GM21367 (cell line): ENCODE measurements around the gene BTF3.
"Not testable (repeated sequence)": the region's sequence is repeated elsewhere in the genome, so short reads cannot be mapped to it uniquely, and the experiment has no call there.

Source experiments
- ATAC-seq: cut with Tn5 transposase; IDR thresholded peaks from one replicate; pipeline ENCODE4 v1.9.1; 2021; ENCODE audit not compliant: unreplicated experiment

The BTF3 gene

DNA sequence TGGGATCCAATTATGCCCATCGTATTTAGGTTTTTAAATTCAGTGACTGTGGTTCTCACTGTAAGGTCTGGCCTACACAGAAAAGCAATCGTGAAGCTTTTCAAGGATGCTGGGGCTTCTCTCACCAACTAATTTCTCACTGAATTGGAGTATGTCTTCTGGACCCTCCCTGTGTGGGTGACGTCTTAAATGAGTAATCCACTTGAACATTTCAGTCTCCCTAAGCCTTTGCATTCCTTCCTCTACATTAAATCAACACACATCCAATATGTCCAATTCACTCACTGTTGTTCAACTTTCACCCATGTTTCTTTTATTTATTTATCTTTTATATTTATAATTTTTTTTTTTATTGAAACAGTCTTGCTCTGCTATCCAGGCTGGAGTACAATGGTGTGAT is 12.5 kb upstream of the BTF3 start:
- ATAC-seq, result no peak

- ATAC-seq, result no peak
Measured at GRCh38 chr5:73486119-73486899, 11.9 kb upstream of the BTF3 start.

DNA sequence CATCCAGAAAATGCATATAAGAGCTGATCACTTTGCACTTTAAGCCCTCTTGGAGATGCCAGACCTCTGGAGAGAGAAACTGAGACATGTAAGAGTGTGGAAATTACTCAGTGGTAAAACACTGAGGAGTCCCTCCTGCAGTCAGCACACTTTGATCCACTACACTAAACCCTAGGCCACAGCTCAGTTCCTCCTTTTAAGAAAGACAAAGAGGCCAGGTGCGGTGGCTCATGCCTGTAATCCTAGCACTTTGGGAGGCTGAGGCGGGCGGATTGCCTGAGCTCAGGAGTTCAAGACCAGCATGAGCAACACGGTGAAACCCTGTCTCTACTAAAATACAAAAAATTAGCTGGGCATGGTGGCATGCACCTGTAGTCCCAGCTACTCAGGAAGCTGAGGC is 11.0 kb upstream of the BTF3 start:
- ATAC-seq, result not testable (repeated sequence)

GRCh38 chr5:73487815-73488214 is 10.4 kb upstream of the BTF3 start:
- no peak for ATAC-seq

DNA sequence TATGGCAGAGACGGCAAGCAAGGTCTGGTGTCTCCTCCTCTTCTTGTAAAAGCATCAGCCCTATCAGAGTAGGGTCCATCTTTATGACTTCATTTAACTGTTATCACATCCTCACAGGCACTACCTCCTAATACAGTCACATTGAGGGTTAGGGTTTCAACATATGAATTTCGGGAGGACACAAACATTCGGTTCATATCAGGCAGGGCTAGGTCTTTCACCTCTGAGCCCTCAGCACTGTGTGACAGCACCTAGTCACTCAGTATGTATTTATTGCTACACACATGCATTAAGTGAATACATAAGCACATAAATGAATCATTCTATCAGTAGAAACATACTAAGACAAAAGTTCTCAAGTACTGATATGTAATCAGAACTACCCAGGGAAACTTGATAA is 9.4 kb upstream of the BTF3 start:
- no peak for ATAC-seq

- ATAC-seq, result no peak
Measured at GRCh38 chr5:73490088-73490487, 8.2 kb upstream of the BTF3 start.

- ATAC-seq, result no peak
Measured at GRCh38 chr5:73491155-73491554, 7.1 kb upstream of the BTF3 start.

GRCh38 chr5:73493421-73493820 is 4.8 kb upstream of the BTF3 start:
- ATAC-seq, result no peak

GRCh38 chr5:73494721-73495120 is 3.5 kb upstream of the BTF3 start:
- no peak for ATAC-seq

DNA sequence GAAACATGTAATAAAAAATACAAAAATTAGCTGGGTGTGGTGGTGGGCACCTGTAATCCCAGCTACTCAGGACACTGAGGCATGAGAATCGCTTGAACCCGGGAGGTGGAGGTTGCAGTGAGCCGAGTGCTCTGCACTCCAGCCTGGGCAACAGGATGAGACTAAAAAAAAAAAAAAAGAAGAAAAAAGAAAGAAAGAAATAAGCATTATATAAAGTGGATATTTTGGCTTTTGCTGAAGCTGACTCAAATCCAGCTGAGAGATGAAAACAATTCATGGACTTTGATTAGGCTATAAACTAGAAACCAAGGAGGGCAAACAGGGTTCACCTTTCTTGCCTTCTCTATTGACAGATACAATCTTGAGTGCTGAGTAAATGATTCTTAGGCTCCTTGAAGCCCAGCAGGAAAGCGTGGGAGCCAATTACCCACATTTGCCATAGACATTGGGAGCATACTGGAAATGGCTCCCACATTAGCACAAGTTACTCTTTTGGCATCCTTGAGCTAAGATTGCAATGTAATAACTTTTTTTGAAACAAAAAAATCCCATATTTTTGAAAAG is 2.4 kb upstream of the BTF3 start:
- ATAC-seq, result no peak

- no peak for ATAC-seq
Measured at GRCh38 chr5:73496984-73497457, 1.2 kb upstream of the BTF3 start.

DNA sequence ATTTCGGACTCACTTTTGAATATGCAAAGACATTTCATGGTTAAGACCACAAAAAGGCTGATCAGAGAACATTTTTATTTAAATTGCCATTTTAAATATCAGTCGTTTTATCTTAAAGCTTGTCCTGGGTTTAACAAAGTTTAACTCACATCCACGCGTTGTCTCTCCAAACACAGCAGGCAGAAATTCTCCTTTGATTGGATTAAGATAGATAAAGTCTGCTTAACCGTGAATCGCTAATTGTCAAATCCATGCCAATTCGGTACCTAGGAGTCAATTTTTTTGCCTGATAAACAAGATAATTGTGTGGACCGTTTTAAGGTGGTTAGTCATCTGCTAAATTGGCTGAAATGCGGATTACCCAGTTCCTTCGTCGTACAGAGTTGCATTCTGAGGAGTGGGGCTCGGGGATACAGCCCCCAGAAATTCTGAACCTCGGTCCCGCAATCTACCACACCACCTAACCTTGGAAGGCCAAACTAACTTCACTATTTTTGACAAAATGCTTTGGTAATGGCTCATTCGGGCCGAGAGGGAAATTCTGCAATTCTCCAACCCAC is 665 bp upstream of the BTF3 start:
- ATAC-seq, result no peak

- no peak for ATAC-seq
Measured at GRCh38 chr5:73499187-73499586, 945 bp downstream of the BTF3 start.

DNA sequence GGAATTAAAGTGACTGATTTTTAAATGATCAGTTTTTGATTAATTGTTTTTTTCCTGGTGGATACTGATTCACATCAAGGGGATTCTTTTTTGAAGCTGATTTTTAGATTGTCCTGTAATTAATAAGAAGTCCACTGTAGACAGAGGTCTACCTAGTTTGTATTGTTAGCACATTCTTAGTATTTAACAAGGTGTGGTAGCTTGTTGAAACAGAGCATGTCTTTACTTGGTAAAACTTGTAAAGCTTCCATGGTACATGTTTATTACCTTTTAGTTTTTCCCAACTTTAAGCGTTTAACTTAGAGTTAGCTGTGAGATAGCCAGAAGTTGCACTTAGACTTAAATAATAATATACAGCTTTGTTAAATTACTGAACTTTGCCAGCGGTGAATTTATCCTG is 1.5 kb downstream of the BTF3 start:
- ATAC-seq, result no peak

- ATAC-seq, result no peak
Measured at GRCh38 chr5:73501406-73501805, 3.2 kb downstream of the BTF3 start.

DNA sequence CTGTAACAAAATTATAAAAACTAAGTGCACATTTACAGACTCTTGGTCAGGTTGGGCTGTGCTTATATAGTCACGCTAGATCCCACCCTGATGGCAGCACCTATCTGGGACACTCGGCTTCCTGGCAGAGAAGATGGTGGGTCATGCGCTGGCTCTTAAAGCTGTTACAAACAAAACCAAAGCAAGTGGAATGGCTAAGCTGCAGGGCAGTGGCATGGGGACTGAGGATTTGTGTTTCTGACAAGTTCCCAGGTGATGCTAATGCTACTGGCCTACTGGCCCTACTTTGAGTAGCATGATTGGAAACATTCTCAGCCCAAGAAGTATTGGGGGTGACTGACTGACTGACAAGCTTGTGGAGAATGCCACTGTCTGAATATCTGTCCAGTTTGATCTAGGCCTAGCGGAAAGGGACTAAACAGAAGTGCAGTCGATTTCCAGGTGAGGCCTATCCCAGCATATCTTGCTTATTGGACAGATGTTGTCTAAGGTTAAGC is 8.3 kb downstream of the BTF3 start:
- ATAC-seq, result no peak

DNA sequence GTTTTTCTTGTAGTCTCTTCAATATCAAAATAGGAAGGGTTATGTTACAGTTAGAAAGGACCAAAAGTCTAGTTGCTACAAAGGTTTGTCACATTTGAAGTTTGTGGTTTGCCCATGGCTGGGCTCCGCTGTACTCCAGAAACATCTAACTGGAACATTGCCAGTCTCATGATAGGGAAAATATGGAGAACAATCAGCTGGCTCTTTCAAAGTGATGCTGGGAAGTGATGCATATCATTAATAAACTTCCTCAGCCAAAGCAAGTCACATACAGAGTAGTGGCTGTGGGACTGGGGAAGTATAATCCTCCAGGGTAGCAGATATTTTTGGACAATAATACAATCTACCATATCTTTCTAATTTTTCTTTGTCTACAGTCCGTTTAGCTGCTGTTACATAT is 8.8 kb downstream of the BTF3 start:
- ATAC-seq, result no peak

- not testable (repeated sequence) for ATAC-seq
Measured at GRCh38 chr5:73508521-73508920, 10.3 kb downstream of the BTF3 start.

DNA sequence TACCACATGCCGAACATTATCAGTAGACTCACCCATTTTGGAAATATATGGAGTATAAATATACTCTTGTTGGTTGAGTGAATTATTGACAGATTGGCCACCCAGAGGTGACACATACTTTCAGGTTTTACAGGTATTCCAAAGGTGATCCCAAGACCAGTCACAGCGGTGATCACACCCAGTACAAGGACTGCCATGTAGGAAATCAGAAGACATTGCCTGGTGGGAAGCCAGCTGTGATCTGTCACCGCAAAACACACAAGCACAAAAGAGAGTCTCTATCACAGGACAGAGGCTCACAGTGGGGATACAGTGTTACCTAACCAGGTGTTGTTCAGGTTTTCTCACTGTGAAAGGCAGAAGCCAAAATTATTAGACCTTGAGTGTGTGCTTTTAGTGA is 15.8 kb downstream of the BTF3 start:
- ATAC-seq, result no peak

DNA sequence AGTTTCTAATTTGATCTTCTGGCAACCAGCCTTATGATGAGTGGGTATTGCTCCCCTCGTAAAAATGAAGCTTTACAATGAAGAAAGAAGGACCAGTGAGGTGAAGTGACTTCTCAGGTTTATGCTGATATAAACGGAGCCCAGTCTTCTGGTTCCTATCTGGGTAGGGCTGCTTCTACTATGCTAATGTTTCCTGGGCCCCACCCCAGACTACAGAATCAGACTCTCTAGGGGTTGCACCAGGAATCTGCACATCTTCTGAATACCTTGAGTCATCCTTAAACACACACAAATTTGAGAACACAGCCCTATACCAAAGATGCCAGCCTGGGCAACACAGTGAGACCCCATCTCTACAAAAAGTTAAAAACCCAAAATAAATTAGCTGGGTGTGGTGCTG is 16.2 kb downstream of the BTF3 start:
- no peak for ATAC-seq

GRCh38 chr5:73515232-73515631 is 17.0 kb downstream of the BTF3 start:
- no peak for ATAC-seq

DNA sequence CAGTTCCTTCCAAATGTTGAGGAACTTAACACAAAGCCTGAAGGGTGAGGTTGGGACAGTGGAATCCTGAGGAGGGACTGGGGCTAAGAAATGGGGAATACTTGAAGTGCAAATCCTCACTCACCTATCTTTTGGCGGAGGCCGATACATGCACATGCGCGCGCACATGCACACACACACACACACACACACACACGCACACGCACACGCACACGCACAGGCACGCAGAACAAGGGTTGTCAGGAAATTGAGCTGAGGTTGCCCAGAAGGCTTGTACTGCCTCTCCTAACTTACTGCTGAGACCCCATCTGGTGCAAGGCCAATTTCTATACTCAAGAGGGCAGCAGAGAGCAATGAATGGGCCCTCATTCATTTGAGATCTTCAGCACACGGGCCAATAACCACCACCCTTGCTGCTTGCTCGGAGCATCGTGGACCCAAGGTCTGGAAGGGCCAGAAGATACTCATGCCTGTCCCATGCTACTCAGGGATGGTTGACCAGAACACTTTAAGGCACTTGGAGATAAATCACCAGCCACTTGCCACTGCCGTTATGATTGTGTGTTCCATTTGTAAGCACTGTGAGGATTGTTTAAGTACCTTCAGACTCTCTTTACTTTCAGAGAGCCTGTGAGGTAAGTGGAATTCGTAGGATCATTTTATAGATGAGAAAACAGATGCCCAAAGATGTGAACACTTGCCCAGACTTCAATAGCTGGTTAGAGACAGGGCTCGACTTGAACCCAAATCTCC is 21.5 kb downstream of the BTF3 start:
- ATAC-seq, result peak; percentile 96
